ENCODE results near the gene SNED1. TPM values are rescaled to one million over a fixed set of nuclear protein-coding genes. Genes with fewer than 3 reads are reported as not detected.

Gene SNED1
- total RNA-seq, 1 experiment from 2014 or later: 2.8 TPM

DNA sequence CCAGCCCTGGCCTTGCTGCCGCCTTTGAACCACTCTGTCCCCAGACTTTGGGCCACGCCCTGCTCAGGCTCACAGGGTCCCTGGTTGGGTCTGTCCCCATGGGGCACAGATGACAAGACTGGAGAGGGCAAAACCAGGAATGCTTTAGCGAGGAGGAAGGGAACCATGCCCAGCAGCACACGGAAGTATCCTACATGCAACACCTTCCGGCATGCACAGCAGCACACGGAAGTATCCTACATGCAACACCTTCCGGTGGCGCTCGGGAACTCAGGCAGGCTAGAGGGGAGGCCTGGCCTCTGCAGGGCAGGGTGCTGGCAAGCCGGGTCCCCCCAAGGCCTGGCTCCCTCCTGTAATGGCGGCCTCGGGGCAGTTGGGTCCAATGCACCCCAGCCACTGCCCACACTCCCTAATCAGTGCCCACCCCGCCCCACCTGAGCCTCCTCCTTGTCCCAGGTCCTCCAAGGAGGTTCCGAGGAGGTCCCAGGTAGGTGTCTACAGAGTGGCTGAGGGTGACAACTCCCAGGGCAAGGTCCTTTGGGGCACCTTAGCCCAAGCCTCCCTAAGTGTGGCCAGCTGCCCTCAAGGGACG lies 33.6 kb upstream of the SNED1 start:
- Histone ChIP-seq H3K4me1 (replicated peaks; ENCODE audit: insufficient read depth) (no peaks in the 10 kb centered on the region), H3K27me3 (ENCODE audit: insufficient read depth, low read depth) (peaks cover 14% of the 10 kb centered on the region), H3K4me2 (no peak overlapping the region), H3K36me3 (ENCODE audit: low read depth) (no peaks in the 10 kb centered on the region), H3K4me3 (no peak overlapping the region), H2AFZ (no peak overlapping the region), H3K9me2 (ENCODE audit: insufficient read depth) (no peaks in the 10 kb centered on the region), H3F3A (ENCODE audit: insufficient read depth, low read depth) (no peaks in the 10 kb centered on the region), H3K9me3 (ENCODE audit: insufficient read depth, low read depth) (no peaks in the 10 kb centered on the region), H3K79me2 (ENCODE audit: low read depth) (no peaks in the 10 kb centered on the region), H3K27ac (no peak overlapping the region), H4K20me1 (ENCODE audit: insufficient read depth) (no peaks in the 10 kb centered on the region)
- POLR2A ChIA-PET (ENCODE audit: unreplicated experiment): no interaction called here
- BruUV-seq (replicated peaks): no TSS peak
- no peak for TF ChIP-seq EZH2 (IDR thresholded peaks at IDR 0.05; ENCODE audit: low read depth)
- CTCF ChIA-PET: no interaction called here
- intact Hi-C loops (cut with micrococcal nuclease; ENCODE audit: unreplicated experiment): no loop called here
- no peak for DNase-seq

DNA sequence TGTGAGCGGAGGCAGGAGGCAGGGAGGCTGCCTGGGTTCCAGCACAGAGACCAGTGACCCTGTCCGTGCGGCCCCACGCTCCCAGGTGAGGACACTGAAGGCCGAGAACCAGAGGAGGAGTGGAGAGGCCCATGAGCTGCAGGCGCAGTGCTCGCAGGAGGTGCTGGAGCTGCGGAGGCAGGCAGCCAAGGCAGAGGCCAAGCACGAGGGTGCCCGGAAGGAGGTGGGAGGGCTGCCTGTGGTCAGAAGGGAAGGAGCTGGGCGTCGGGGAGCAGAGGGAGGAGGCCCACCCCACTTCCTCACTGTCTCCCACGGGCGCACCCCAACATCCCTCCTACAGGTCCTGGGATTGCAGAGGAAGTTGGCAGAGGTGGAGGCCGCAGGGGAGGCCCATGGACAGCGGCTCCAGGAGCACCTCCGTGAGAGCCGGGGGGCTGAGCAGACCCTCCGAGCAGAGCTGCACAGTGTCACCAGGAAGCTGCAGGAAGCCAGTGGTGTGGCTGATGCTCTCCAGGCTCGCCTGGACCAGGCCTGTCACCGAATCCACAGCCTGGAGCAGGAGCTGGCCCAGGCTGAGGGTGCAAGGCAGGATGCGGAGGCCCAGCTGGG lies 33.0 kb upstream of the SNED1 start:
- Histone ChIP-seq H3K4me3 (no peak overlapping the region), H3K36me3 (ENCODE audit: low read depth) (no peaks in the 10 kb centered on the region), H3K9me2 (ENCODE audit: insufficient read depth) (no peaks in the 10 kb centered on the region), H3K4me1 (replicated peaks; ENCODE audit: insufficient read depth) (no peaks in the 10 kb centered on the region), H3K27me3 (ENCODE audit: insufficient read depth, low read depth) (peaks cover 8% of the 10 kb centered on the region), H4K20me1 (ENCODE audit: insufficient read depth) (no peaks in the 10 kb centered on the region), H3K9me3 (ENCODE audit: insufficient read depth, low read depth) (no peaks in the 10 kb centered on the region), H3F3A (ENCODE audit: insufficient read depth, low read depth) (no peaks in the 10 kb centered on the region), H3K4me2 (no peak overlapping the region), H2AFZ (no peak overlapping the region), H3K27ac (no peak overlapping the region), H3K79me2 (ENCODE audit: low read depth) (no peaks in the 10 kb centered on the region)
- TF ChIP-seq, protein P1, sequence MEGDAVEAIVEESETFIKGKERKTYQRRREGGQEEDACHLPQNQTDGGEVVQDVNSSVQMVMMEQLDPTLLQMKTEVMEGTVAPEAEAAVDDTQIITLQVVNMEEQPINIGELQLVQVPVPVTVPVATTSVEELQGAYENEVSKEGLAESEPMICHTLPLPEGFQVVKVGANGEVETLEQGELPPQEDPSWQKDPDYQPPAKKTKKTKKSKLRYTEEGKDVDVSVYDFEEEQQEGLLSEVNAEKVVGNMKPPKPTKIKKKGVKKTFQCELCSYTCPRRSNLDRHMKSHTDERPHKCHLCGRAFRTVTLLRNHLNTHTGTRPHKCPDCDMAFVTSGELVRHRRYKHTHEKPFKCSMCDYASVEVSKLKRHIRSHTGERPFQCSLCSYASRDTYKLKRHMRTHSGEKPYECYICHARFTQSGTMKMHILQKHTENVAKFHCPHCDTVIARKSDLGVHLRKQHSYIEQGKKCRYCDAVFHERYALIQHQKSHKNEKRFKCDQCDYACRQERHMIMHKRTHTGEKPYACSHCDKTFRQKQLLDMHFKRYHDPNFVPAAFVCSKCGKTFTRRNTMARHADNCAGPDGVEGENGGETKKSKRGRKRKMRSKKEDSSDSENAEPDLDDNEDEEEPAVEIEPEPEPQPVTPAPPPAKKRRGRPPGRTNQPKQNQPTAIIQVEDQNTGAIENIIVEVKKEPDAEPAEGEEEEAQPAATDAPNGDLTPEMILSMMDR (conservative IDR thresholded peaks at IDR 0.05): no peak
- TF ChIP-seq EZH2 (IDR thresholded peaks at IDR 0.05; ENCODE audit: low read depth): no peak
- no peak for DNase-seq
- BruUV-seq (replicated peaks): no TSS peak
- ChIA-PET CTCF (no interaction called here), POLR2A (ENCODE audit: unreplicated experiment) (interaction anchor here (0.6 kb wide), 1 partner anchor 38 kb away, joined by 5 read pairs; no protein-coding TSS in a partner anchor)
- intact Hi-C loops (cut with micrococcal nuclease; ENCODE audit: unreplicated experiment): no loop called here

DNA sequence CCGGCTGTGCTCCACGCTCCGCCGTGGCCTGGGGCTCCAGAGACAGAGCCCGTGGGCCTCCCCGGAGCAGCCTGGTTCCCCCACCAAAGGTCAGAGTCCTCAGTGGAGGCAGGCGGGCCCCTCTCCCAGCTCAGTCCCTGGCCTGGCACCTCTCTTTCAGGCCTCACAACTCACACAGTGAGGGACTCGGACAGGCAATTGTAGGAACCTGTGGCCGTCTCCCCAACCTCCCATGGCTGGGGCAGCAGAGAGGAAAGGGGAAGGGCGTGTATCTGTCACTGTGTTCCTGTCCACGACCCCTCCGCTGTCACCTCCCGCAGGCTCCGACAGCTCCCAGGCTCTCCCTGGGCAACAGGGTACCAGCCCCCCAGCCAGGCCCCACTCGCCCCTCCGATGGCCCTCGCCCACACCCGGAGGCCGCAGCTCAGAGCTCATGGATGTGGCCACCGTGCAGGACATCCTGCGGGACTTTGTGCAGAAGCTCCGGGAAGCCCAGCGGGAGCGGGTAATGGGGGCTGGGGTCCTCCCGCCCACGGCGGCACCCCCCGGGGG lies 32.4 kb upstream of the SNED1 start:
- H4K20me1 ChIP-seq (ENCODE audit: insufficient read depth): no peaks in the 10 kb centered on the region
- no peaks in the 10 kb centered on the region for H3F3A ChIP-seq (ENCODE audit: insufficient read depth, low read depth)
- H3K9me3 ChIP-seq (ENCODE audit: insufficient read depth, low read depth): no peaks in the 10 kb centered on the region
- H3K4me3 ChIP-seq: no peak overlapping the region
- H3K36me3 ChIP-seq (ENCODE audit: low read depth): no peaks in the 10 kb centered on the region
- BruUV-seq (replicated peaks): no TSS peak
- ChIA-PET POLR2A (ENCODE audit: unreplicated experiment) (interaction anchor here (0.6 kb wide), 1 partner anchor 39 kb away, joined by 5 read pairs; no protein-coding TSS in a partner anchor), CTCF (no interaction called here)
- DNase-seq: no peak
- no peaks in the 10 kb centered on the region for H3K79me2 ChIP-seq (ENCODE audit: low read depth)
- TF ChIP-seq EZH2 (IDR thresholded peaks at IDR 0.05; ENCODE audit: low read depth): no peak
- TF ChIP-seq, protein P1 (conservative IDR thresholded peaks at IDR 0.05): no peak
- no peaks in the 10 kb centered on the region for H3K9me2 ChIP-seq (ENCODE audit: insufficient read depth)
- H2AFZ ChIP-seq: no peak overlapping the region
- no peaks in the 10 kb centered on the region for H3K4me1 ChIP-seq (replicated peaks; ENCODE audit: insufficient read depth)
- peaks cover 8% of the 10 kb centered on the region; the same call in 1 of the 2 replicates for H3K27me3 ChIP-seq (ENCODE audit: insufficient read depth, low read depth)
- intact Hi-C loops (cut with micrococcal nuclease; ENCODE audit: unreplicated experiment): no loop called here
- no peak overlapping the region for H3K4me2 ChIP-seq
- H3K27ac ChIP-seq: no peak overlapping the region

Data from PC-9 (cell line).